ENCODE results near the gene TESMIN. TPM values are rescaled to one million over a fixed set of nuclear protein-coding genes. Genes with fewer than 3 reads are reported as not detected.

TESMIN gene
- total RNA-seq, 1 experiment from 2014 or later, result 24.8 TPM

- no peak for ATAC-seq
- Histone ChIP-seq H3K79me2 (ENCODE audit: insufficient read depth, low read length) (no peaks in the 10 kb centered on the region), H3K27me3 (ENCODE audit: insufficient read depth, low read length) (no peaks in the 10 kb centered on the region), H3K9me2 (ENCODE audit: insufficient read depth) (no peaks in the 10 kb centered on the region), H3K4me2 (ENCODE audit: low read length) (no peak overlapping the region), H3K9me3 (ENCODE audit: control insufficient read depth in 1 of 2, insufficient read depth in 1 of 2, low read depth in 1 of 2, low read length in 2 of 2) (no peaks in the 10 kb centered on the region), H3K27ac (ENCODE audit: low read depth, low read length) (no peak overlapping the region), H4K20me1 (ENCODE audit: insufficient read depth) (no peaks in the 10 kb centered on the region), H3K4me1 (ENCODE audit: control insufficient read depth in 1 of 2, insufficient read depth in 2 of 2, low read length in 2 of 2) (no peaks in the 10 kb centered on the region), H3K4me3 (replicated peaks in 1 of 2; ENCODE audit: low read depth in 1 of 2, low read length in 2 of 2) (no peak overlapping the region), H2AFZ (ENCODE audit: low read depth, low read length, poor library complexity, severe bottlenecking) (no peak overlapping the region), H3K9ac (ENCODE audit: low read length) (no peak overlapping the region), H3K36me3 (ENCODE audit: control insufficient read depth in 1 of 2, insufficient read depth in 2 of 2, low read length in 2 of 2) (no peaks in the 10 kb centered on the region)
- no peak for DNase-seq (ENCODE audit: low read depth, low spot score)
- intact Hi-C loops (cut with micrococcal nuclease), result no loop called here
- ChIA-PET POLR2A (no interaction called here), RAD21 (ENCODE audit: low non-redundant PET in 1 of 2, low total read pairs in 2 of 2, uncharacterized antibody in 2 of 2, unreplicated experiment in 2 of 2) (no interaction called here), CTCF (no interaction called here)
- no TSS peak for BruUV-seq (replicated peaks)
- no peak for TF ChIP-seq ZNF274 (IDR thresholded peaks at IDR 0.05; ENCODE audit: low read depth, low read length)
- no peak for TF ChIP-seq EGR1 (IDR thresholded peaks at IDR 0.05; ENCODE audit: low read depth)
- TF ChIP-seq SP1 (IDR thresholded peaks at IDR 0.05; ENCODE audit: low read depth), result no peak
- no peak for TF ChIP-seq JUND (IDR thresholded peaks at IDR 0.05)
- TF ChIP-seq CBX3 (IDR thresholded peaks at IDR 0.05; ENCODE audit: low read depth), result no peak
- no peak for TF ChIP-seq FOSL1 (IDR thresholded peaks at IDR 0.05; ENCODE audit: low read depth)
- TF ChIP-seq YY1 (IDR thresholded peaks at IDR 0.05; ENCODE audit: extremely low read depth, insufficient replicate concordance, low read depth, low read length), result no peak
- TF ChIP-seq EZH2phosphoT487 (IDR thresholded peaks at IDR 0.05; ENCODE audit: borderline replicate concordance), result no peak
- no peak for TF ChIP-seq POLR2AphosphoS5 (IDR thresholded peaks at IDR 0.05; ENCODE audit: low read depth, low read length)
- no peak for TF ChIP-seq CTCF (IDR thresholded peaks at IDR 0.05 in 2 of 3, conservative IDR thresholded peaks at IDR 0.05 in 1 of 3; ENCODE audit: borderline replicate concordance in 1 of 3, insufficient read depth in 1 of 3, low read depth in 2 of 3, low read length in 2 of 3)
- no peak for TF ChIP-seq TCF7L2 (IDR thresholded peaks at IDR 0.05; ENCODE audit: borderline replicate concordance, extremely low read depth, insufficient read depth, insufficient read length)
Observed at GRCh38 chr11:68735125-68735524, 16.2 kb downstream of the TESMIN start.
